Fibroblast of the aortic adventitia (primary cell): ENCODE measurements around the gene CELF4. TPM values are rescaled to one million over a fixed set of nuclear protein-coding genes. Genes with fewer than 3 reads are reported as not detected.

ENCODE experiments used
- DNase-seq: peaks from one replicate; pipeline ENCODE4 v3.0.0-alpha.2; 2010; ENCODE audit warnings: low read depth
- H3K4me3 ChIP-seq: 2 replicates; pipeline ENCODE4 v1.5.1; 2011; ENCODE audit warnings: low read depth, mild to moderate bottlenecking, control low read depth, low read length, moderate library complexity
- CTCF ChIP-seq: IDR thresholded peaks from 2 replicates; pipeline ENCODE4 v1.5.1; 2011; ENCODE audit warnings: mild to moderate bottlenecking, low read length, control low read depth, inconsistent platforms; ENCODE audit not compliant: insufficient read depth
- total RNA-seq: library from RNA; depleted of rRNA; stranded (reverse); fragments of >200 nt; gene quantifications from 2 replicates; pipeline ENCODE4 v1.2.3, GENCODE V29; 2012; ENCODE audit warnings: low replicate concordance

CELF4 gene
- total RNA-seq, 1 donor = not detected

- DNase-seq = no peak
- no peak overlapping the region for H3K4me3 ChIP-seq
- no peak for TF ChIP-seq CTCF
Measured at GRCh38 chr18:37521510-37522465, 43.8 kb downstream of the CELF4 start.

- no peak overlapping the region for H3K4me3 ChIP-seq
- TF ChIP-seq CTCF = no peak
- no peak for DNase-seq
Measured at GRCh38 chr18:37520508-37520907, 45.1 kb downstream of the CELF4 start.

GRCh38 chr18:37519510-37520135 lies 46.0 kb downstream of the CELF4 start:
- no peak for TF ChIP-seq CTCF
- no peak for DNase-seq
- no peak overlapping the region for H3K4me3 ChIP-seq

GRCh38 chr18:37516361-37516853 lies 49.2 kb downstream of the CELF4 start:
- no peak for TF ChIP-seq CTCF
- DNase-seq = no peak
- no peak overlapping the region for H3K4me3 ChIP-seq

GRCh38 chr18:37514953-37515352 lies 50.6 kb downstream of the CELF4 start:
- TF ChIP-seq CTCF = no peak
- no peak for DNase-seq
- H3K4me3 ChIP-seq = no peak overlapping the region

GRCh38 chr18:37512400-37512799 lies 53.2 kb downstream of the CELF4 start:
- TF ChIP-seq CTCF = no peak
- H3K4me3 ChIP-seq = no peak overlapping the region
- DNase-seq = no peak
